Dendritic cell treated with granulocyte-macrophage colony-stimulating factor and Interleukin-4, amounts not matched to agents 40 ng/mL and 50 ng/mL, for 4 days (primary cell): ENCODE measurements around the gene RAP1GAP.

Experiments used
- H3K27ac Mint-ChIP-seq: one replicate; pipeline ENCODE4 v1.8.0; 2022; ENCODE audit warnings: mild to moderate bottlenecking, mixed read lengths
- H3K27me3 Mint-ChIP-seq: one replicate; pipeline ENCODE4 v1.8.0; 2022; ENCODE audit warnings: mild to moderate bottlenecking, mixed read lengths
- H3K36me3 Mint-ChIP-seq: one replicate; pipeline ENCODE4 v1.8.0; 2022; ENCODE audit warnings: low read depth, mixed read lengths
- H3K4me1 Mint-ChIP-seq: one replicate; pipeline ENCODE4 v1.8.0; 2022; ENCODE audit warnings: low read depth, mixed read lengths
- H3K4me3 Mint-ChIP-seq: one replicate; pipeline ENCODE4 v1.8.0; 2022; ENCODE audit warnings: mild to moderate bottlenecking, moderate library complexity, mixed read lengths
- H3K9me3 Mint-ChIP-seq: one replicate; pipeline ENCODE4 v1.8.0; 2022; ENCODE audit warnings: mixed read lengths
- intact Hi-C: fragments of 100-400 bp; cut with micrococcal nuclease; formaldehyde crosslinking; loops from one replicate; pipeline ENCODE4 v1.15.0; 2022

Gene RAP1GAP

GRCh38 chr1:21628798-21629393 lies 40.3 kb downstream of the RAP1GAP start:
- Mint-ChIP-seq H3K4me3 (no peak overlapping the region), H3K36me3 (peaks cover 24% of the 10 kb centered on the region), H3K27me3 (peaks cover 33% of the 10 kb centered on the region), H3K9me3 (no peaks in the 10 kb centered on the region), H3K27ac (no peak overlapping the region), H3K4me1 (peaks cover 15% of the 10 kb centered on the region)
- intact Hi-C loops = no loop called here

- no peak overlapping the region for H3K27ac Mint-ChIP-seq
- H3K4me1 Mint-ChIP-seq = peaks cover 15% of the 10 kb centered on the region
- intact Hi-C loops = no loop called here
- peaks cover 31% of the 10 kb centered on the region for H3K36me3 Mint-ChIP-seq
- peaks cover 47% of the 10 kb centered on the region for H3K27me3 Mint-ChIP-seq
- H3K4me3 Mint-ChIP-seq = no peak overlapping the region
- H3K9me3 Mint-ChIP-seq = no peaks in the 10 kb centered on the region
Measured at GRCh38 chr1:21626921-21627339, 42.2 kb downstream of the RAP1GAP start.

- Mint-ChIP-seq H3K36me3 (peaks cover 31% of the 10 kb centered on the region), H3K9me3 (no peaks in the 10 kb centered on the region), H3K4me1 (peaks cover 15% of the 10 kb centered on the region), H3K4me3 (no peak overlapping the region), H3K27me3 (peaks cover 53% of the 10 kb centered on the region), H3K27ac (no peak overlapping the region)
- intact Hi-C loops = no loop called here
Measured at GRCh38 chr1:21625390-21626190, 43.6 kb downstream of the RAP1GAP start.

- Mint-ChIP-seq H3K4me3 (no peak overlapping the region), H3K9me3 (no peaks in the 10 kb centered on the region), H3K4me1 (peaks cover 10% of the 10 kb centered on the region), H3K27ac (no peak overlapping the region), H3K27me3 (peaks cover 56% of the 10 kb centered on the region), H3K36me3 (peaks cover 31% of the 10 kb centered on the region)
- intact Hi-C loops = no loop called here
Measured at GRCh38 chr1:21624571-21625389, 44.4 kb downstream of the RAP1GAP start.

- Mint-ChIP-seq H3K4me3 (no peak overlapping the region), H3K27ac (no peak overlapping the region), H3K9me3 (no peaks in the 10 kb centered on the region), H3K4me1 (no peaks in the 10 kb centered on the region), H3K36me3 (peaks cover 31% of the 10 kb centered on the region), H3K27me3 (peaks cover 60% of the 10 kb centered on the region)
- intact Hi-C loops = no loop called here
Measured at GRCh38 chr1:21623410-21623961, 45.7 kb downstream of the RAP1GAP start.

- H3K27ac Mint-ChIP-seq = no peak overlapping the region
- peaks cover 31% of the 10 kb centered on the region for H3K36me3 Mint-ChIP-seq
- peaks cover 63% of the 10 kb centered on the region for H3K27me3 Mint-ChIP-seq
- H3K4me3 Mint-ChIP-seq = peak overlapping the region; percentile 51
- no peaks in the 10 kb centered on the region for H3K4me1 Mint-ChIP-seq
- H3K9me3 Mint-ChIP-seq = no peaks in the 10 kb centered on the region
- intact Hi-C loops = no loop called here
Measured at GRCh38 chr1:21622466-21623315, 46.5 kb downstream of the RAP1GAP start.

GRCh38 chr1:21621761-21622436 lies 47.3 kb downstream of the RAP1GAP start:
- peaks cover under 1% of the 10 kb centered on the region for H3K4me1 Mint-ChIP-seq
- H3K36me3 Mint-ChIP-seq = peaks cover 31% of the 10 kb centered on the region
- no peaks in the 10 kb centered on the region for H3K9me3 Mint-ChIP-seq
- H3K27me3 Mint-ChIP-seq = peaks cover 64% of the 10 kb centered on the region
- intact Hi-C loops = no loop called here
- peak overlapping the region; percentile 6 for H3K4me3 Mint-ChIP-seq
- no peak overlapping the region for H3K27ac Mint-ChIP-seq

GRCh38 chr1:21621051-21621450 lies 48.1 kb downstream of the RAP1GAP start:
- no peak overlapping the region for H3K4me3 Mint-ChIP-seq
- no peaks in the 10 kb centered on the region for H3K9me3 Mint-ChIP-seq
- intact Hi-C loops = no loop called here
- H3K36me3 Mint-ChIP-seq = peaks cover 26% of the 10 kb centered on the region
- peaks cover 9% of the 10 kb centered on the region for H3K4me1 Mint-ChIP-seq
- H3K27ac Mint-ChIP-seq = no peak overlapping the region
- peaks cover 63% of the 10 kb centered on the region for H3K27me3 Mint-ChIP-seq

GRCh38 chr1:21620496-21620895 lies 48.7 kb downstream of the RAP1GAP start:
- peaks cover 62% of the 10 kb centered on the region for H3K27me3 Mint-ChIP-seq
- H3K27ac Mint-ChIP-seq = no peak overlapping the region
- peaks cover 10% of the 10 kb centered on the region for H3K4me1 Mint-ChIP-seq
- H3K9me3 Mint-ChIP-seq = no peaks in the 10 kb centered on the region
- peaks cover 27% of the 10 kb centered on the region for H3K36me3 Mint-ChIP-seq
- intact Hi-C loops = no loop called here
- H3K4me3 Mint-ChIP-seq = no peak overlapping the region

GRCh38 chr1:21620011-21620410 lies 49.1 kb downstream of the RAP1GAP start:
- H3K4me1 Mint-ChIP-seq = peaks cover 10% of the 10 kb centered on the region
- peaks cover 62% of the 10 kb centered on the region for H3K27me3 Mint-ChIP-seq
- H3K27ac Mint-ChIP-seq = no peak overlapping the region
- H3K9me3 Mint-ChIP-seq = no peaks in the 10 kb centered on the region
- intact Hi-C loops = no loop called here
- H3K36me3 Mint-ChIP-seq = peaks cover 23% of the 10 kb centered on the region
- H3K4me3 Mint-ChIP-seq = no peak overlapping the region

- Mint-ChIP-seq H3K27ac (no peak overlapping the region), H3K36me3 (peaks cover 17% of the 10 kb centered on the region), H3K27me3 (peaks cover 58% of the 10 kb centered on the region), H3K4me1 (peaks cover 10% of the 10 kb centered on the region), H3K4me3 (no peak overlapping the region), H3K9me3 (no peaks in the 10 kb centered on the region)
- intact Hi-C loops = no loop called here
Measured at GRCh38 chr1:21619375-21619947, 49.7 kb downstream of the RAP1GAP start.

GRCh38 chr1:21618561-21619374 lies 50.4 kb downstream of the RAP1GAP start:
- intact Hi-C loops = no loop called here
- H3K4me1 Mint-ChIP-seq = peaks cover 10% of the 10 kb centered on the region

More at GRCh38 chr1:21618561-21619374, 50.4 kb downstream of the RAP1GAP start:
- H3K27ac Mint-ChIP-seq = no peak overlapping the region
- H3K36me3 Mint-ChIP-seq = peaks cover 10% of the 10 kb centered on the region
- peaks cover 51% of the 10 kb centered on the region for H3K27me3 Mint-ChIP-seq
- H3K9me3 Mint-ChIP-seq = no peaks in the 10 kb centered on the region
- no peak overlapping the region for H3K4me3 Mint-ChIP-seq
